Effector memory CD8-positive, alpha-beta T cell (primary cell): Measurements from ENCODE around the gene TMEM101.
"Not testable (repeated sequence)": the region's sequence is repeated elsewhere in the genome, so short reads cannot be mapped to it uniquely, and the experiment has no call there.

Experiments
- ATAC-seq: fragments of 150-1000 bp; cut with Tn5 transposase; replicated peaks from 2 replicates; pipeline ENCODE4 v1.10.0; 2021; ENCODE audit warnings: mild to moderate bottlenecking, moderate library complexity
- DNase-seq, 3 experiments: peaks; one replicate each; pipeline ENCODE4 v3.0.0; 2021
- H3K27ac Mint-ChIP-seq, 2 donors: one replicate each; pipeline ENCODE4 v1.8.0; 2022; ENCODE audit warnings: mild to moderate bottlenecking in 2 of 2, mixed read lengths in 2 of 2, moderate library complexity in 2 of 2
- H3K27me3 Mint-ChIP-seq, 2 donors: one replicate each; pipeline ENCODE4 v1.8.0; 2022; ENCODE audit warnings: mixed read lengths in 2 of 2
- H3K36me3 Mint-ChIP-seq: one replicate; pipeline ENCODE4 v1.8.0; 2022; ENCODE audit warnings: mild to moderate bottlenecking, moderate library complexity, mixed read lengths; ENCODE audit not compliant: insufficient read depth
- H3K4me1 Mint-ChIP-seq, 2 donors: one replicate each; pipeline ENCODE4 v1.8.0; 2022; ENCODE audit warnings: low read depth in 2 of 2, mixed read lengths in 2 of 2
- H3K4me3 Mint-ChIP-seq, 2 donors: one replicate each; pipeline ENCODE4 v1.8.0; 2022; ENCODE audit warnings: mild to moderate bottlenecking in 2 of 2, mixed read lengths in 2 of 2, moderate library complexity in 2 of 2
- H3K9me3 Mint-ChIP-seq, 2 donors: one replicate each; pipeline ENCODE4 v1.8.0; 2022; ENCODE audit warnings: mixed read lengths in 2 of 2

TMEM101 gene

GRCh38 chr17:44039829-44040635 lies 25.3 kb upstream of the TMEM101 start:
- Mint-ChIP-seq H3K4me1 (peaks cover 6 to 8% of the 10 kb centered on the region in 2 donors), H3K9me3 (no peaks in the 10 kb centered on the region), H3K4me3 (no peak overlapping the region), H3K36me3 (peaks cover 60% of the 10 kb centered on the region), H3K27ac (no peak overlapping the region), H3K27me3 (no peaks in the 10 kb centered on the region)
- ATAC-seq (no peak), DNase-seq (no peak)

GRCh38 chr17:44038604-44039011 lies 23.8 kb upstream of the TMEM101 start:
- ATAC-seq, result no peak
- Mint-ChIP-seq H3K4me3 (no peak overlapping the region), H3K9me3 (no peaks in the 10 kb centered on the region), H3K27ac (no peak overlapping the region), H3K27me3 (no peaks in the 10 kb centered on the region), H3K4me1 (peaks cover 11 to 16% of the 10 kb centered on the region in 2 donors), H3K36me3 (peaks cover 66% of the 10 kb centered on the region)
- DNase-seq, result no peak

- no peaks in the 10 kb centered on the region for H3K9me3 Mint-ChIP-seq
- no peak overlapping the region for H3K27ac Mint-ChIP-seq
- no peak for DNase-seq
- ATAC-seq, result no peak
- H3K4me1 Mint-ChIP-seq, result peaks cover 11 to 17% of the 10 kb centered on the region in 2 donors
- no peak overlapping the region for H3K4me3 Mint-ChIP-seq
- peaks cover 68% of the 10 kb centered on the region for H3K36me3 Mint-ChIP-seq
- H3K27me3 Mint-ChIP-seq, result no peaks in the 10 kb centered on the region
These were observed 22.7 kb upstream of the TMEM101 start for GRCh38 chr17:44037471-44037870.

GRCh38 chr17:44034688-44035087 lies 19.9 kb upstream of the TMEM101 start:
- H3K9me3 Mint-ChIP-seq, H3K4me3 Mint-ChIP-seq, H3K27ac Mint-ChIP-seq, H3K4me1 Mint-ChIP-seq, H3K27me3 Mint-ChIP-seq, ATAC-seq, DNase-seq: not testable (repeated sequence)
- peaks cover 69% of the 10 kb centered on the region for H3K36me3 Mint-ChIP-seq

- Mint-ChIP-seq H3K4me1 (peaks cover 5 to 10% of the 10 kb centered on the region in 2 donors), H3K27ac (peak overlapping the region in 1 of 2 donors; percentile 2), H3K9me3 (no peaks in the 10 kb centered on the region), H3K4me3 (no peak overlapping the region), H3K27me3 (no peaks in the 10 kb centered on the region), H3K36me3 (peaks cover 62% of the 10 kb centered on the region)
- DNase-seq, result no peak
- ATAC-seq, result no peak
These were observed 19.2 kb upstream of the TMEM101 start for GRCh38 chr17:44033861-44034408.

GRCh38 chr17:44030482-44030881 lies 15.7 kb upstream of the TMEM101 start:
- H3K4me3 Mint-ChIP-seq, result no peak overlapping the region
- H3K27me3 Mint-ChIP-seq, result no peaks in the 10 kb centered on the region
- DNase-seq, result no peak
- H3K27ac Mint-ChIP-seq, result no peak overlapping the region
- H3K4me1 Mint-ChIP-seq, result peaks cover 5 to 10% of the 10 kb centered on the region in 2 donors
- peaks cover 33% of the 10 kb centered on the region for H3K36me3 Mint-ChIP-seq
- H3K9me3 Mint-ChIP-seq, result no peaks in the 10 kb centered on the region
- ATAC-seq, result no peak

- Mint-ChIP-seq H3K27ac (no peak overlapping the region), H3K36me3 (peaks cover 31% of the 10 kb centered on the region), H3K4me1 (peaks cover 5 to 10% of the 10 kb centered on the region in 2 donors), H3K4me3 (no peak overlapping the region), H3K27me3 (no peaks in the 10 kb centered on the region), H3K9me3 (no peaks in the 10 kb centered on the region)
- ATAC-seq, result no peak
- no peak for DNase-seq
These were observed 15.0 kb upstream of the TMEM101 start for GRCh38 chr17:44029736-44030135.

GRCh38 chr17:44024853-44025252 lies 10.1 kb upstream of the TMEM101 start:
- no peak for ATAC-seq
- no peak for DNase-seq
- Mint-ChIP-seq H3K27me3 (no peaks in the 10 kb centered on the region), H3K36me3 (peaks cover 3% of the 10 kb centered on the region), H3K4me1 (no peaks in the 10 kb centered on the region), H3K4me3 (no peak overlapping the region), H3K27ac (peak overlapping the region in 1 of 2 donors; percentile 67), H3K9me3 (no peaks in the 10 kb centered on the region)

- no peak overlapping the region for H3K4me3 Mint-ChIP-seq
- H3K27ac Mint-ChIP-seq, result no peak overlapping the region
- H3K27me3 Mint-ChIP-seq, result no peaks in the 10 kb centered on the region
- peaks cover 3% of the 10 kb centered on the region for H3K36me3 Mint-ChIP-seq
- no peak for DNase-seq
- H3K9me3 Mint-ChIP-seq, result no peaks in the 10 kb centered on the region
- no peak for ATAC-seq
- no peaks in the 10 kb centered on the region for H3K4me1 Mint-ChIP-seq
These were observed 9.5 kb upstream of the TMEM101 start for GRCh38 chr17:44024271-44024663.

- Mint-ChIP-seq H3K27ac (no peak overlapping the region), H3K36me3 (peaks cover 3% of the 10 kb centered on the region), H3K4me3 (no peak overlapping the region), H3K27me3 (no peaks in the 10 kb centered on the region), H3K4me1 (no peaks in the 10 kb centered on the region), H3K9me3 (no peaks in the 10 kb centered on the region)
- DNase-seq (no peak), ATAC-seq (no peak)
These were observed 8.9 kb upstream of the TMEM101 start for GRCh38 chr17:44023545-44024270.

GRCh38 chr17:44022246-44022645 lies 7.5 kb upstream of the TMEM101 start:
- Mint-ChIP-seq H3K9me3 (no peaks in the 10 kb centered on the region), H3K27me3 (no peaks in the 10 kb centered on the region), H3K36me3 (peaks cover 3% of the 10 kb centered on the region), H3K27ac (no peak overlapping the region), H3K4me1 (no peaks in the 10 kb centered on the region), H3K4me3 (no peak overlapping the region)
- ATAC-seq (no peak), DNase-seq (no peak)

- H3K36me3 Mint-ChIP-seq, H3K4me3 Mint-ChIP-seq, H3K27ac Mint-ChIP-seq, H3K9me3 Mint-ChIP-seq, DNase-seq, H3K27me3 Mint-ChIP-seq, H3K4me1 Mint-ChIP-seq, ATAC-seq: not testable (repeated sequence)
These were observed 6.5 kb upstream of the TMEM101 start for GRCh38 chr17:44021227-44021626.

GRCh38 chr17:44014133-44014436 lies 678 bp downstream of the TMEM101 start:
- peak overlapping the region; percentile 100 for H3K4me3 Mint-ChIP-seq
- DNase-seq (no peak), ATAC-seq (no peak)
- H3K27ac Mint-ChIP-seq, result peak overlapping the region; percentile 94 to 98
- peaks cover 10% of the 10 kb centered on the region for H3K36me3 Mint-ChIP-seq
- H3K4me1 Mint-ChIP-seq, result peaks cover 6 to 12% of the 10 kb centered on the region in 2 donors
- no peaks in the 10 kb centered on the region for H3K9me3 Mint-ChIP-seq
- no peaks in the 10 kb centered on the region for H3K27me3 Mint-ChIP-seq

GRCh38 chr17:44012874-44013273 lies 1.9 kb downstream of the TMEM101 start:
- H3K27ac Mint-ChIP-seq, result no peak overlapping the region
- no peaks in the 10 kb centered on the region for H3K27me3 Mint-ChIP-seq
- ATAC-seq (no peak), DNase-seq (no peak)
- H3K9me3 Mint-ChIP-seq, result no peaks in the 10 kb centered on the region
- H3K4me1 Mint-ChIP-seq, result peaks cover 9 to 19% of the 10 kb centered on the region in 2 donors
- peak overlapping the region; percentile 40 to 51 for H3K4me3 Mint-ChIP-seq
- H3K36me3 Mint-ChIP-seq, result peaks cover 10% of the 10 kb centered on the region
